VCaP (cell line): ENCODE results near the gene TMEM35B.
"Not testable (repeated sequence)": the region's sequence is repeated elsewhere in the genome, so short reads cannot be mapped to it uniquely, and the experiment has no call there.

ENCODE experiments used
- H3K27ac ChIP-seq: fragments of 450-650 bp; 2 replicates; pipeline ENCODE4 v1.5.1; 2017
- CTCF ChIP-seq: fragments of 450-650 bp; conservative IDR thresholded peaks from 2 replicates; pipeline ENCODE4 v1.5.1; 2017; ENCODE audit warnings: mild to moderate bottlenecking, moderate library complexity

The TMEM35B gene

DNA sequence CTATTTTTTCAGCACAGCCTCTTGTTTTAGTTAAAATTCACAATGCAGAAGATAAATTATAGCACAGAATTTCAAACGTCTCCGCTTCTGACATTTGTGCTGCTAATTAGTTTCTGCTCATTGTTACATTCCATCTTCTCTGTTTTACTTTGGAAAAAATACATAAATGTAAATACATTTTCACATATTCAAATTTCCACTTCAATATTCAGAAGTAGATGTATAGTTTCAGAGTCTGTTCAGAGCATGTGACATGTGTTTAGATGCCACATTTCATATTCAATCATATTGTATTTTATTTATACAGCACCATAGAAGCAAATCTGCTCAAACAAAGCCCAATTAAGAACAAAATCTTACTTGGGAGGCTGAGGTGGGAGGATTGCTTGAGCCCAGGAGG is 19.6 kb downstream of the TMEM35B start:
- H3K27ac ChIP-seq, result no peak overlapping the region
- no peak for TF ChIP-seq CTCF

- TF ChIP-seq CTCF, result no peak
- H3K27ac ChIP-seq, result no peak overlapping the region
Measured at GRCh38 chr1:34950428-34950827, 34.7 kb downstream of the TMEM35B start.

GRCh38 chr1:34948739-34949138 is 36.4 kb downstream of the TMEM35B start:
- not testable (repeated sequence) for H3K27ac ChIP-seq

DNA sequence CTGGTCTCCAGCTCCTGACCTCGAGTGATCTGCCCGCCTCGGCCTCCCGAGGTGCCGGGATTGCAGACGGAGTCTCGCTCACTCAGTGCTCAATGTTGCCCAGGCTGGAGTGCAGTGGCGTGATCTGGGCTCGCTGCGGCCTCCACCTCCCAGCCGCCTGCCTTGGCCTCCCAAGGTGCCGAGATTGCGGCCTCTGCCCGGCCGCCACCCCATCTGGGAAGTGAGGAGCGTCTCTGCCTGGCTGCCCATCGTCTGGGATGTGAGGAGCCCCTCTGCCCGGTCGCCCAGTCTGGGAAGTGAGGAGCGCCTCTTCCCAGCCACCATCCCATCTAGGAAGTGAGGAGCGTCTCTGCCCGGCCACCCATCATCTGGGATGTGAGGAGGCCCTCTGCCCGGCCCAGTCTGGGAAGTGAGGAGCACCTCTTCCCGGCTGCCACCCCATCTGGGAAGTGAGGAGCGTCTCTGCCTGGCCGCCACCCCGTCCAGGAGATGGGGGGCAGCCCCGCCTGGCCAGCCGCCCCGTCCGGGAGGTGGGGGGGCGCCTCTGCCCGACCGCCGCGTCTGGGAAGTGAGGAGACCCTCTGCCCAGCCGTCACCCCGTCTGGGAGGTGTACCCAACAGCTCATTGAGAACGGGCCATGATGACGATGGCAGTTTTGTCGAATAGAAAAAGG is 37.4 kb downstream of the TMEM35B start:
- H3K27ac ChIP-seq, result not testable (repeated sequence)

- TF ChIP-seq CTCF, result no peak
- no peak overlapping the region for H3K27ac ChIP-seq
Measured at GRCh38 chr1:34946211-34946610, 38.9 kb downstream of the TMEM35B start.

DNA sequence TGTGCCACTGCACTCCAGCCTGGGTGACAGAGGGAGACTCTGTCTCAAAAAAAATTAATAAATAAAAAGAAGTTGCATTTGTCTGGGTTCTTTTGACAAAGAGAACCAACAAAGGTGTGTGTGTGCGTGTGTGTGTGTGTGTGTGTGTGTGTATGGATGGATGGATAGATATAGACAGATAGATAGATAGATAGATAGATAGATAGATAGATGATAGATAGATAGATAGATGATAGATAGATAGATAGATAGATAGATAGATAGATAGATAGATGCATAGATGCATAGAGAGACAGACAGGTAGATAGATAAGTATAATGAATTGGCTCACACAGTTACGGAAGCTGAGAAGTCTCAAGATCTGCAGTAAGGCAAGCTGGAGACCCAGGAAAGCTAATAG is 43.3 kb downstream of the TMEM35B start:
- H3K27ac ChIP-seq, result not testable (repeated sequence)
